Endothelial cell of umbilical vein (primary cell): ENCODE results near the gene SLC35A4. TPM values are rescaled to one million over a fixed set of nuclear protein-coding genes. Genes with fewer than 3 reads are reported as not detected.

Source experiments
- BruUV-seq: library from RNA; stranded (reverse); fragments of 400-500 nt; replicated peaks from 2 replicates; lab custom pipeline; 2021; lab: Mats Ljungman, UMichigan
- CTCF ChIA-PET: fragments of 300-600, 350-600 bp; sonication (Branson Sonifier 250); formaldehyde crosslinking; loops from one replicate; lab custom pipeline; 2021; ENCODE audit warnings: antibody characterized with exemption, inconsistent platforms; lab: Charles Lee
- POLR2A ChIA-PET: fragments of 300-600, 350-600 bp; sonication (Branson Sonifier 250); formaldehyde crosslinking; loops from one replicate; lab custom pipeline; 2021; ENCODE audit warnings: antibody characterized with exemption, inconsistent platforms; lab: Charles Lee
- DNase-seq: peaks from one replicate; pipeline ENCODE4 v3.0.0-alpha.2; 2011; ENCODE audit warnings: low read depth, low spot score
- FAIRE-seq: peaks from 2 replicates; lab custom pipeline; 2011; peaks lifted over from hg19 to GRCh38; lab: Jason Lieb, UNC
- H2AFZ ChIP-seq: 2 replicates; pipeline ENCODE4 v1.6.0; 2012; ENCODE audit warnings: low read depth, low read length, control low read depth, inconsistent platforms
- H3K27ac ChIP-seq: 2 replicates; pipeline ENCODE4 v1.5.1; 2011; ENCODE audit warnings: low read depth, mild to moderate bottlenecking, control low read depth, low read length, moderate library complexity; ENCODE audit not compliant: insufficient read depth
- H3K27me3 ChIP-seq, 2 experiments: 2 replicates each; pipeline versions ENCODE4 v1.6.0 to v1.6.1; 2011; ENCODE audit warnings: low read length in 2 of 2, mixed read lengths in 1 of 2; ENCODE audit not compliant: control insufficient read depth in 2 of 2, insufficient read depth in 2 of 2
- H3K36me3 ChIP-seq, 2 experiments: 2 replicates in 1 of 2; 3 replicates in 1 of 2; pipeline ENCODE4 v1.5.1; 2011; ENCODE audit warnings: low read length in 2 of 2, mild to moderate bottlenecking in 1 of 2, moderate library complexity in 1 of 2; ENCODE audit not compliant: control insufficient read depth in 2 of 2, insufficient read depth in 2 of 2; ENCODE audit errors: extremely low read depth in 1 of 2
- H3K4me1 ChIP-seq: 3 replicates; pipeline ENCODE4 v1.5.1; 2011; ENCODE audit warnings: mild to moderate bottlenecking, low read length; ENCODE audit not compliant: control insufficient read depth, insufficient read depth; ENCODE audit errors: extremely low read depth
- H3K4me2 ChIP-seq: 2 replicates; pipeline ENCODE4 v1.6.1; 2011; ENCODE audit warnings: low read length, control low read depth, mixed read lengths; ENCODE audit not compliant: insufficient read depth
- H3K4me3 ChIP-seq, 3 experiments: fragments of 200-600 bp in 1 of 3; sonication (generic), shearing (Covaris generic) in 1 of 3; replicated peaks in 1 of 3; 2 replicates each; pipeline ENCODE4 v1.5.1; 2011 to 2016; ENCODE audit warnings: control low read depth in 3 of 3, low read length in 3 of 3, mild to moderate bottlenecking in 2 of 3, inconsistent platforms in 1 of 3, low read depth in 1 of 3, moderate library complexity in 1 of 3; ENCODE audit not compliant: insufficient read depth in 1 of 3
- H3K79me2 ChIP-seq: 2 replicates; pipeline ENCODE4 v1.6.0; 2012; ENCODE audit warnings: low read length, inconsistent platforms; ENCODE audit not compliant: control insufficient read depth, insufficient read depth
- H3K9ac ChIP-seq: replicated peaks from 2 replicates; pipeline ENCODE3; 2011; ENCODE audit warnings: low read length, control low read depth; ENCODE audit not compliant: insufficient read depth; ENCODE audit errors: extremely low read depth
- H3K9me1 ChIP-seq: replicated peaks from 3 replicates; pipeline ENCODE4 v1.6.0; 2011; ENCODE audit warnings: mild to moderate bottlenecking, low read length; ENCODE audit not compliant: control insufficient read depth, insufficient read depth; ENCODE audit errors: extremely low read depth
- H3K9me3 ChIP-seq: replicated peaks from 2 replicates; pipeline ENCODE4 v1.5.1; 2012; ENCODE audit warnings: low read length, inconsistent platforms; ENCODE audit not compliant: control insufficient read depth, insufficient read depth
- H4K20me1 ChIP-seq: replicated peaks from 2 replicates; pipeline ENCODE3; 2011; ENCODE audit warnings: mild to moderate bottlenecking, low read length; ENCODE audit not compliant: control insufficient read depth, insufficient read depth; ENCODE audit errors: extremely low read depth
- CTCF ChIP-seq, 2 donors: IDR thresholded peaks; 1 replicate in 1 of 2; 2 replicates in 1 of 2; pipeline ENCODE4 v1.5.1; 2011; ENCODE audit warnings: low read length in 2 of 2, mild to moderate bottlenecking in 2 of 2, moderate library complexity in 2 of 2, control low read depth in 1 of 2, inconsistent platforms in 1 of 2, low read depth in 1 of 2; ENCODE audit not compliant: insufficient read depth in 1 of 2; ENCODE audit errors: extremely low read depth in 1 of 2
- EZH2 ChIP-seq: IDR thresholded peaks from 2 replicates; pipeline ENCODE4 v1.6.1; 2012; ENCODE audit warnings: borderline replicate concordance, low read depth, mild to moderate bottlenecking, moderate library complexity, low read length, inconsistent platforms; ENCODE audit not compliant: severe bottlenecking
- FOS ChIP-seq: IDR thresholded peaks from 2 replicates; pipeline ENCODE4 v1.6.1; 2011; ENCODE audit warnings: mild to moderate bottlenecking, low read length, moderate library complexity, borderline replicate concordance; ENCODE audit not compliant: insufficient read depth
- GATA2 ChIP-seq: IDR thresholded peaks from 2 replicates; pipeline ENCODE4 v1.7.0; 2011; ENCODE audit warnings: low read depth, mild to moderate bottlenecking, moderate library complexity, mixed read lengths, low read length; ENCODE audit not compliant: insufficient read length, insufficient read depth
- JUN ChIP-seq: IDR thresholded peaks from 2 replicates; pipeline ENCODE4 v1.6.1; 2011; ENCODE audit warnings: borderline replicate concordance, low read depth; ENCODE audit not compliant: insufficient read length, insufficient read depth
- MAX ChIP-seq: IDR thresholded peaks from 2 replicates; pipeline ENCODE4 v1.6.1; 2011; ENCODE audit not compliant: insufficient read depth, insufficient read length
- MYC ChIP-seq: IDR thresholded peaks from one replicate; pipeline ENCODE4 v1.6.1; 2011; ENCODE audit warnings: mild to moderate bottlenecking, low read depth, low read length
- POLR2A ChIP-seq: IDR thresholded peaks from 2 replicates; pipeline ENCODE4 v1.6.1; 2012; ENCODE audit warnings: low read depth, mild to moderate bottlenecking, control low read depth, low read length
- POLR2AphosphoS5 ChIP-seq: IDR thresholded peaks from 2 replicates; pipeline ENCODE4 v1.6.1; 2012; ENCODE audit warnings: low read depth, mild to moderate bottlenecking, control low read depth, low read length, moderate library complexity; ENCODE audit not compliant: insufficient read depth
- dilution Hi-C: fragments of 300-500 bp; cut with MboI; formaldehyde crosslinking; loops from one replicate; pipeline ENCODE4 v1.15.0; 2019; ENCODE audit warnings: low sequenced_read_pairs; ENCODE audit not compliant: extremely low pct_ligation_motif_present
- intact Hi-C: fragments of 100-400 bp; cut with micrococcal nuclease; formaldehyde crosslinking; loops from one replicate; pipeline ENCODE4 v1.10.0; 2022
- polyA plus RNA-seq, 4 experiments: library from polyadenylated mRNA; depleted of rRNA in 3 of 4; stranded (reverse) in 3 of 4; unstranded in 1 of 4; fragments of >200 nt; gene quantifications; 2 replicates each; pipeline versions ENCODE4 v1.2.1 to v1.2.3, GENCODE V29; 2011 to 2012; ENCODE audit warnings: missing spikeins in 1 of 4
- total RNA-seq: library from RNA; stranded (reverse); gene quantifications from 2 replicates; pipeline ENCODE4 v1.2.3, GENCODE V29; 2021

Gene SLC35A4
- total and polyA plus RNA-seq, 2 donors (not counting 3 experiments of a cell fraction or from before 2014, with no cell fraction given): 65.6 to 118 TPM

GRCh38 chr5:140609126-140609525 lies 44.5 kb downstream of the SLC35A4 start:
- H3K79me2 ChIP-seq: no peaks in the 10 kb centered on the region
- H3K27ac ChIP-seq: peak overlapping the region; percentile 21
- H3K27me3 ChIP-seq: no peaks in the 10 kb centered on the region
- FAIRE-seq: peak; percentile 42
- H2AFZ ChIP-seq: peak overlapping the region; percentile 76
- ChIA-PET CTCF (interaction anchor here (0.6 to 0.7 kb wide), 2 partner anchors 15 to 23 kb away, joined by 3 read pairs; no protein-coding TSS in a partner anchor), POLR2A (no interaction called here)
- TF ChIP-seq GATA2 (no peak), FOS (peak; percentile 31), MYC (no peak)
- peaks cover 23% of the 10 kb centered on the region for H3K4me1 ChIP-seq
- no peaks in the 10 kb centered on the region for H3K9me1 ChIP-seq
- H3K36me3 ChIP-seq: no peaks in the 10 kb centered on the region
- no peaks in the 10 kb centered on the region for H3K9me3 ChIP-seq
- dilution Hi-C loops: no loop called here
- H3K9ac ChIP-seq: peak overlapping the region; percentile 12
- intact Hi-C loops: loop anchor here (2.0 kb wide), 2 partner anchors 20 to 26 kb away; no protein-coding TSS in a partner anchor
- peak overlapping the region; percentile 49 for H3K4me2 ChIP-seq
- no peak overlapping the region for H3K4me3 ChIP-seq
- no peaks in the 10 kb centered on the region for H4K20me1 ChIP-seq
- no TSS peak for BruUV-seq
- peak; percentile 62 for DNase-seq

GRCh38 chr5:140611020-140611521 lies 46.4 kb downstream of the SLC35A4 start:
- BruUV-seq: no TSS peak
- dilution Hi-C loops (no loop called here), intact Hi-C loops (no loop called here)
- no peak overlapping the region for H3K9ac ChIP-seq
- no peak for FAIRE-seq
- POLR2A ChIA-PET: no interaction called here
- CTCF ChIA-PET: interaction anchor here (1.4 to 1.5 kb wide), 2 partner anchors 15 to 24 kb away, joined by 3 to 6 read pairs; no protein-coding TSS in a partner anchor
- peak; percentile 90 for DNase-seq
- H3K27me3 ChIP-seq: no peaks in the 10 kb centered on the region
- H3K36me3 ChIP-seq: no peaks in the 10 kb centered on the region
- no peaks in the 10 kb centered on the region for H3K9me3 ChIP-seq
- peak overlapping the region; percentile 39 for H2AFZ ChIP-seq
- H3K4me2 ChIP-seq: no peak overlapping the region
- H3K27ac ChIP-seq: peak overlapping the region; percentile 60
- no peaks in the 10 kb centered on the region for H3K9me1 ChIP-seq
- TF ChIP-seq CTCF (IDR thresholded peaks at IDR 0.05; ENCODE audit: extremely low read depth in 1 of 2, insufficient read depth in 1 of 2, low read depth in 1 of 2, low read length in 2 of 2) (no peak), POLR2AphosphoS5 (no peak), GATA2 (no peak), MAX (no peak), JUN (no peak), POLR2A (no peak), MYC (no peak), FOS (no peak), EZH2 (no peak)
- no peaks in the 10 kb centered on the region for H3K79me2 ChIP-seq
- peaks cover 23% of the 10 kb centered on the region for H3K4me1 ChIP-seq
- no peak overlapping the region for H3K4me3 ChIP-seq
- H4K20me1 ChIP-seq: no peaks in the 10 kb centered on the region
